Measurements from ENCODE around the gene RAB6A.
"Not testable (repeated sequence)": the region's sequence is repeated elsewhere in the genome, so short reads cannot be mapped to it uniquely, and the experiment has no call there.

Gene RAB6A

GRCh38 chr11:73747762-73748161 is 13.1 kb downstream of the RAB6A start:
- H3K36me3 Mint-ChIP-seq (ENCODE audit: low read depth) = peaks cover 17% of the 10 kb centered on the region
- H3K4me1 Mint-ChIP-seq = peaks cover 7% of the 10 kb centered on the region
- H3K27ac Mint-ChIP-seq = no peak overlapping the region
- no peaks in the 10 kb centered on the region for H3K27me3 Mint-ChIP-seq (ENCODE audit: low read depth)
- H3K9me3 Mint-ChIP-seq = no peaks in the 10 kb centered on the region
- no peak for TF ChIP-seq CTCF (IDR thresholded peaks at IDR 0.05; ENCODE audit: unreplicated experiment in 3 of 3)
- no peak overlapping the region for H3K4me3 Mint-ChIP-seq

GRCh38 chr11:73746701-73747100 is 14.2 kb downstream of the RAB6A start:
- Mint-ChIP-seq H3K36me3 (ENCODE audit: low read depth) (peaks cover 11% of the 10 kb centered on the region), H3K4me3 (no peak overlapping the region), H3K9me3 (no peaks in the 10 kb centered on the region), H3K4me1 (peaks cover 3% of the 10 kb centered on the region), H3K27me3 (ENCODE audit: low read depth) (no peaks in the 10 kb centered on the region), H3K27ac (no peak overlapping the region)
- no peak for TF ChIP-seq CTCF (IDR thresholded peaks at IDR 0.05; ENCODE audit: unreplicated experiment in 3 of 3)

GRCh38 chr11:73743045-73743444 is 17.8 kb downstream of the RAB6A start:
- Mint-ChIP-seq H3K27me3 (ENCODE audit: low read depth) (no peaks in the 10 kb centered on the region), H3K4me1 (no peaks in the 10 kb centered on the region), H3K36me3 (ENCODE audit: low read depth) (peaks cover 11% of the 10 kb centered on the region), H3K9me3 (no peaks in the 10 kb centered on the region), H3K4me3 (no peak overlapping the region), H3K27ac (no peak overlapping the region)
- no peak for TF ChIP-seq CTCF (IDR thresholded peaks at IDR 0.05; ENCODE audit: unreplicated experiment in 3 of 3)

GRCh38 chr11:73735959-73736358 is 24.9 kb downstream of the RAB6A start:
- H3K4me1 Mint-ChIP-seq; H3K9me3 Mint-ChIP-seq; H3K4me3 Mint-ChIP-seq; H3K27me3 Mint-ChIP-seq (ENCODE audit: low read depth); H3K27ac Mint-ChIP-seq: not testable (repeated sequence)
- H3K36me3 Mint-ChIP-seq (ENCODE audit: low read depth) = peaks cover 43% of the 10 kb centered on the region

GRCh38 chr11:73734993-73735392 is 25.9 kb downstream of the RAB6A start:
- H3K36me3 Mint-ChIP-seq (ENCODE audit: low read depth) = peaks cover 47% of the 10 kb centered on the region
- H3K4me1 Mint-ChIP-seq = no peaks in the 10 kb centered on the region
- TF ChIP-seq CTCF (IDR thresholded peaks at IDR 0.05; ENCODE audit: unreplicated experiment in 3 of 3) = no peak
- H3K9me3 Mint-ChIP-seq = peaks cover 9% of the 10 kb centered on the region
- H3K4me3 Mint-ChIP-seq = no peak overlapping the region
- no peaks in the 10 kb centered on the region for H3K27me3 Mint-ChIP-seq (ENCODE audit: low read depth)
- peak overlapping the region in 1 of 3 experiments; percentile 19 for H3K27ac Mint-ChIP-seq

- H3K27me3 Mint-ChIP-seq (ENCODE audit: low read depth); H3K4me1 Mint-ChIP-seq; H3K4me3 Mint-ChIP-seq; H3K9me3 Mint-ChIP-seq; H3K27ac Mint-ChIP-seq: not testable (repeated sequence)
- H3K36me3 Mint-ChIP-seq (ENCODE audit: low read depth) = peaks cover 55% of the 10 kb centered on the region
Observed at GRCh38 chr11:73734011-73734410, 26.9 kb downstream of the RAB6A start.

- not testable (repeated sequence) for H3K4me1 Mint-ChIP-seq; H3K4me3 Mint-ChIP-seq; H3K27ac Mint-ChIP-seq; H3K9me3 Mint-ChIP-seq; H3K27me3 Mint-ChIP-seq (ENCODE audit: low read depth)
- peaks cover 63% of the 10 kb centered on the region for H3K36me3 Mint-ChIP-seq (ENCODE audit: low read depth)
Observed at GRCh38 chr11:73732936-73733335, 27.9 kb downstream of the RAB6A start.
